ENCODE measurements around the gene BAG5.

BAG5 gene

DNA sequence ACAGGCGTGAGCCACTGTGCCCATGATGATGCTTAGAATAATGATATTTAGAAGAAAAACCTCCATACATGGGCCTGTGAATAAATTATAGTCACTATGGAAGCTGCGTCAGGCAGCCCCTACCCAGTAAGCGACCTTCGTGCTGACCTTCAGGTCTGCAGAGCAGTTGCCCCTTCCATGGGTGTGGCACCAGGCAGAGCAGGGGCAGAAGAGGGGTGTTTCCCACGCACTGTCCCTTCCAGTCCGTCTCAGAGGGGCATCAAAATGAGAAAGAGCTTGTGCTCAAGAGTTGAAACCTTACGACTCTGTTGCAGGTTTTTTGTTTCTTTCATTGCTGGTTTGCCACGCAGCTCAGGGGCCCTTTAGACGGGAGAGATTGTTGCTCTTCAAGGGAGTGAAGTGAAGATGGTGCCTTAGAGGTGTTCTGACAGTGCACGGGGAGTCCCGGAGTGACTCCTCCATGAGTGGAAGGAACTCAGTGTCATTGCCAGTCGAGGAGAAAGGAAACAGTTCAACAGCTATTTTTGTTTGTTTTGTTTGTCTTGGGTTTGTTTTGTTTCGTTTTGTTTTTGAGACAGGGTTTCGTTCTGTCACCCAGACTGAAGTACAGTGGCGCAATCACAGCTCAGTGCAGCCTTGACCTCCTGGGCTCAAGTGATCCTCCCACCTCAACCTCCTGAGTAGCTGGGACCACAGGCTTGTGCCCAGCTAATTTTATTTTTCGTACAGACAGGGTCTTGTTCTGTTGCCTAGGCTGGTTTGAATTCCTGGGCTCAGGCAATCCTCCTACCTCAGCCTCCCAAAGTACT lies 53.7 kb downstream of the BAG5 start:
- ATAC-seq (no peak), DNase-seq (no peak)

DNA sequence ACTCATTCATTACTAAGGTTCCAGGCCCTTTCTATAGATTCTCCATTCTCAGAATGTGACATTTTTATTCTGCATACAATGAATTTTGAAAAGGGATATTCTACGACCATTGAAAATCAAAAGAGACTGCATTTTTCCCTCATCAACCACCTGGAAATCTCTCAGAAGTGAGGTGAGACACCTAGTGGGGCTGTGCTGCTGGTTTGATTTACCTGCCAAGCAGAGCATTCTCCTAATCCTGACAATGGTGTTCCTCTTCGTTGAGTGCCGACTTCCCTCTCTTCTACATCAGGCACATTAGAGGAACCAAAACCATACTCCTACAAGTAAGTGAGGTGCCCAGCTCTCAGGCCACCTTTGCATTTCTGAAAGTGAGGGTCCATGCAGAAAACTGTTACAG lies 54.7 kb downstream of the BAG5 start:
- no peak for ATAC-seq
- DNase-seq, result no peak
